AG04449 (cell line): ENCODE results near the gene GGN.

ENCODE experiments used
- CTCF ChIA-PET: fragments of 350-600 bp; formaldehyde crosslinking; extraction: SDS; loops from one replicate; lab custom pipeline; 2021; ENCODE audit warnings: antibody characterized with exemption; lab: Yijun Ruan, JAX
- POLR2A ChIA-PET: fragments of 400-600, 350-600 bp; formaldehyde crosslinking; extraction: SDS; loops from one replicate; lab custom pipeline; 2020; ENCODE audit warnings: antibody characterized with exemption, inconsistent platforms; lab: Yijun Ruan, JAX
- DNase-seq: peaks from one replicate; pipeline ENCODE4 v3.0.0-alpha.2; 2010; ENCODE audit warnings: low read depth, low spot score
- H3K4me3 ChIP-seq: 2 replicates; pipeline ENCODE4 v1.5.1; 2011; ENCODE audit warnings: low read depth, mild to moderate bottlenecking, control low read depth, low read length
- CTCF ChIP-seq: IDR thresholded peaks from one replicate; pipeline ENCODE4 v1.5.1; 2011; ENCODE audit warnings: mild to moderate bottlenecking, moderate library complexity, low read length, control low read depth, inconsistent platforms; ENCODE audit not compliant: insufficient read depth; ENCODE audit errors: missing control alignments

The GGN gene

GRCh38 chr19:38360839-38361631 lies 26.8 kb downstream of the GGN start:
- DNase-seq: no peak
- TF ChIP-seq CTCF: no peak
- POLR2A ChIA-PET: no interaction called here
- CTCF ChIA-PET: interaction anchor here (1.5 to 2.0 kb wide), 3 partner anchors 26 to 128 kb away, joined by 3 to 9 read pairs (median 4); partner anchors contain the start of gene CATSPERG
- peak overlapping the region; percentile 63 for H3K4me3 ChIP-seq

GRCh38 chr19:38360351-38360750 lies 27.5 kb downstream of the GGN start:
- no peak overlapping the region for H3K4me3 ChIP-seq
- ChIA-PET POLR2A (no interaction called here), CTCF (interaction anchor here (1.7 to 2.0 kb wide), 3 partner anchors 25 to 128 kb away, joined by 4 to 9 read pairs (median 5); partner anchors contain the start of gene CATSPERG)
- DNase-seq: no peak
- TF ChIP-seq CTCF: no peak

GRCh38 chr19:38359242-38360021 lies 28.4 kb downstream of the GGN start:
- ChIA-PET CTCF (interaction anchor here (1.0 to 2.0 kb wide), 4 partner anchors 12 to 127 kb away, joined by 3 to 9 read pairs (median 4); partner anchors contain the start of gene CATSPERG), POLR2A (no interaction called here)
- no peak for TF ChIP-seq CTCF
- DNase-seq: no peak
- H3K4me3 ChIP-seq: no peak overlapping the region

GRCh38 chr19:38358071-38358470 lies 29.8 kb downstream of the GGN start:
- no peak overlapping the region for H3K4me3 ChIP-seq
- TF ChIP-seq CTCF: no peak
- ChIA-PET CTCF (interaction anchor here (1.0 kb wide), 1 partner anchor 456 kb away, joined by 4 read pairs; no protein-coding TSS in a partner anchor), POLR2A (no interaction called here)
- DNase-seq: no peak

GRCh38 chr19:38355728-38356725 lies 31.8 kb downstream of the GGN start:
- CTCF ChIA-PET: no interaction called here
- TF ChIP-seq CTCF: no peak
- POLR2A ChIA-PET: no interaction called here
- H3K4me3 ChIP-seq: no peak overlapping the region
- DNase-seq: no peak
